ENCODE measurements around the gene RNU6-9. TPM values are rescaled to one million over a fixed set of nuclear protein-coding genes. Genes with fewer than 3 reads are reported as not detected.

RNU6-9 gene
- polyA plus RNA-seq, 1 experiment: not detected

- ChIA-PET POLR2A (interaction anchor here (0.6 kb wide), 1 partner anchor 158 kb away, joined by 9 read pairs; the partner anchor contains the start of gene CNN2), CTCF (no interaction called here)
- Histone ChIP-seq H3K27me3 (ENCODE audit: control insufficient read depth, insufficient read depth, low read length) (no peaks in the 10 kb centered on the region), H3K9me3 (ENCODE audit: control insufficient read depth, insufficient read depth, low read length) (peaks cover 7% of the 10 kb centered on the region; the same call in 1 of the 2 replicates), H3K4me3 (ENCODE audit: low read depth, low read length) (no peak overlapping the region), H3K27ac (ENCODE audit: low read depth, low read length) (no peak overlapping the region)
- DNase-seq (ENCODE audit: low read depth, low spot score): no peak
- TF ChIP-seq CTCF (IDR thresholded peaks at IDR 0.05; ENCODE audit: low read depth, low read length): no peak
Measured at GRCh38 chr19:867855-868457, 25.3 kb upstream of the RNU6-9 start.

- DNase-seq (ENCODE audit: low read depth, low spot score): no peak
- ChIA-PET POLR2A (no interaction called here), CTCF (no interaction called here)
Measured at GRCh38 chr19:868458-869244, 24.6 kb upstream of the RNU6-9 start.

GRCh38 chr19:869245-870177 lies 23.8 kb upstream of the RNU6-9 start:
- H3K27ac ChIP-seq (ENCODE audit: low read depth, low read length): peak overlapping the region; percentile 94
- no peak for TF ChIP-seq CTCF (IDR thresholded peaks at IDR 0.05; ENCODE audit: low read depth, low read length)
- POLR2A ChIA-PET: no interaction called here
- CTCF ChIA-PET: no interaction called here
- peaks cover 5% of the 10 kb centered on the region; the same call in 1 of the 2 replicates for H3K9me3 ChIP-seq (ENCODE audit: control insufficient read depth, insufficient read depth, low read length)
- H3K27me3 ChIP-seq (ENCODE audit: control insufficient read depth, insufficient read depth, low read length): no peaks in the 10 kb centered on the region
- DNase-seq (ENCODE audit: low read depth, low spot score): peak; percentile 90
- no peak overlapping the region for H3K4me3 ChIP-seq (ENCODE audit: low read depth, low read length)

More at GRCh38 chr19:868458-869244, 24.6 kb upstream of the RNU6-9 start:
- no peak for TF ChIP-seq CTCF (IDR thresholded peaks at IDR 0.05; ENCODE audit: low read depth, low read length)
- Histone ChIP-seq H3K27me3 (ENCODE audit: control insufficient read depth, insufficient read depth, low read length) (no peaks in the 10 kb centered on the region), H3K4me3 (ENCODE audit: low read depth, low read length) (no peak overlapping the region), H3K9me3 (ENCODE audit: control insufficient read depth, insufficient read depth, low read length) (peaks cover 5% of the 10 kb centered on the region; the same call in 1 of the 2 replicates), H3K27ac (ENCODE audit: low read depth, low read length) (peak overlapping the region; percentile 94)

GRCh38 chr19:870314-870713 lies 23.0 kb upstream of the RNU6-9 start:
- ChIA-PET POLR2A (no interaction called here), CTCF (no interaction called here)
- Histone ChIP-seq H3K27me3 (ENCODE audit: control insufficient read depth, insufficient read depth, low read length) (no peaks in the 10 kb centered on the region), H3K27ac (ENCODE audit: low read depth, low read length) (peak overlapping the region; percentile 94), H3K9me3 (ENCODE audit: control insufficient read depth, insufficient read depth, low read length) (peaks cover 7% of the 10 kb centered on the region; the same call in 1 of the 2 replicates), H3K4me3 (ENCODE audit: low read depth, low read length) (no peak overlapping the region)
- DNase-seq (ENCODE audit: low read depth, low spot score): no peak
- no peak for TF ChIP-seq CTCF (IDR thresholded peaks at IDR 0.05; ENCODE audit: low read depth, low read length)

Data from AG04450 (cell line).